A549 (cell line): ENCODE data around the gene URB2. TPM values are rescaled to one million over a fixed set of nuclear protein-coding genes. Genes with fewer than 3 reads are reported as not detected.

Experiments
- ATAC-seq, 2 experiments: fragments of 200-7000 bp in 1 of 2; fragments of >200 bp in 1 of 2; cut with Nextera tagmentation in 1 of 2; cut with Tn5 transposase in 1 of 2; 3 replicates each; pipeline versions ENCODE4 v1.8.0 to v1.9.1; 2018 to 2020; ENCODE audit warnings: mild to moderate bottlenecking in 1 of 2, moderate library complexity in 1 of 2
- CTCF ChIA-PET: fragments of 300-600 bp; sonication (Branson Sonifier 250); formaldehyde crosslinking; extraction: SDS; loops from one replicate; lab custom pipeline; 2021; ENCODE audit warnings: antibody characterized with exemption, inconsistent platforms; lab: Yijun Ruan, JAX
- POLR2A ChIA-PET: fragments of 350-600 bp; formaldehyde crosslinking; extraction: SDS; loops from one replicate; lab custom pipeline; 2021; ENCODE audit warnings: antibody characterized with exemption, inconsistent platforms; lab: Yijun Ruan, JAX
- DNase-seq, 2 experiments: peaks; one replicate each; pipeline versions ENCODE4 v3.0.0 to v3.0.0-alpha.2; 2011 to 2016; ENCODE audit warnings: low read depth in 1 of 2, low spot score in 1 of 2
- FAIRE-seq: peaks from 2 replicates; lab custom pipeline; 2011; peaks lifted over from hg19 to GRCh38; lab: Jason Lieb, UNC
- H3K27ac ChIP-seq, 2 experiments: fragments of >200 bp; sonication (Bioruptor Twin); formaldehyde crosslinking; 3 replicates each; pipeline ENCODE4 v1.5.1; 2016 to 2017
- H3K4me1 ChIP-seq: fragments of >200 bp; sonication (Bioruptor Twin); formaldehyde crosslinking; 3 replicates; pipeline ENCODE4 v1.6.1; 2016
- H3K4me2 ChIP-seq: fragments of >200 bp; sonication (Bioruptor Twin); formaldehyde crosslinking; 3 replicates; pipeline ENCODE4 v1.6.1; 2016
- H3K4me3 ChIP-seq: fragments of >200 bp; sonication (Bioruptor Twin); formaldehyde crosslinking; 3 replicates; pipeline ENCODE4 v1.5.1; 2016
- H3K9me3 ChIP-seq: fragments of >200 bp; sonication (Bioruptor Twin); formaldehyde crosslinking; 3 replicates; pipeline ENCODE4 v1.6.1; 2016
- ATOH8 ChIP-seq: fragments of 250-450 bp; sonication (Bioruptor Pico); IDR thresholded peaks from 2 replicates; pipeline ENCODE4 v1.5.0; 2020; ENCODE audit warnings: low read depth, mild to moderate bottlenecking, moderate library complexity
- CBX2 ChIP-seq: fragments of 200-600 bp; sonication (generic); IDR thresholded peaks from 2 replicates; pipeline ENCODE4 v1.6.1; 2016; ENCODE audit warnings: low read depth, mild to moderate bottlenecking, borderline replicate concordance
- CBX8 ChIP-seq: fragments of 200-600 bp; sonication (generic); IDR thresholded peaks from 2 replicates; pipeline ENCODE4 v1.6.1; 2016
- CHD4 ChIP-seq: fragments of 200-600 bp; sonication (generic); IDR thresholded peaks from 2 replicates; pipeline ENCODE4 v1.6.1; 2016; ENCODE audit warnings: antibody characterized with exemption, mild to moderate bottlenecking, borderline replicate concordance
- ELK1 ChIP-seq: fragments of 150-350 bp; IDR thresholded peaks from 2 replicates; pipeline ENCODE4 v1.6.1; 2014; ENCODE audit warnings: low read depth, mild to moderate bottlenecking, low read length
- FOSL2 ChIP-seq, 2 experiments: fragments of 450-650 bp in 1 of 2; fragments of >200 bp in 1 of 2; sonication (Bioruptor Twin) in 1 of 2; formaldehyde crosslinking; IDR thresholded peaks; 2 replicates each; pipeline versions ENCODE4 v1.5.0 to v1.6.1; 2016 to 2020; ENCODE audit warnings: mild to moderate bottlenecking in 1 of 2, moderate library complexity in 1 of 2
- HDAC2 ChIP-seq: fragments of 200-600 bp; sonication (generic); IDR thresholded peaks from 2 replicates; pipeline ENCODE4 v1.6.1; 2016
- HEYL ChIP-seq: fragments of 250-450 bp; sonication (Bioruptor Pico); IDR thresholded peaks from 2 replicates; pipeline ENCODE4 v1.8.0; 2021; ENCODE audit warnings: mild to moderate bottlenecking, moderate library complexity
- HOXA7 ChIP-seq: fragments of 250-450 bp; sonication (Bioruptor Pico); IDR thresholded peaks from 2 replicates; pipeline ENCODE4 v1.5.0; 2020; ENCODE audit warnings: mild to moderate bottlenecking, moderate library complexity
- JUN ChIP-seq, 2 experiments: fragments of >200 bp; sonication (Bioruptor Twin); formaldehyde crosslinking; IDR thresholded peaks; 2 replicates in 1 of 2; 3 replicates in 1 of 2; pipeline ENCODE4 v1.6.1; 2016 to 2017
- JUNB ChIP-seq: fragments of >200 bp; sonication (Bioruptor Twin); formaldehyde crosslinking; IDR thresholded peaks from 2 replicates; pipeline ENCODE4 v1.6.1; 2016
- KDM1A ChIP-seq: fragments of 200-600 bp; sonication (generic); IDR thresholded peaks from 2 replicates; pipeline ENCODE4 v1.6.1; 2016; ENCODE audit warnings: low read depth, mild to moderate bottlenecking
- MAX ChIP-seq: IDR thresholded peaks from 2 replicates; pipeline ENCODE4 v1.6.1; 2012
- MAZ ChIP-seq: fragments of 150-350 bp; IDR thresholded peaks from 2 replicates; pipeline ENCODE4 v1.6.1; 2014; ENCODE audit warnings: antibody characterized with exemption, low read depth, low read length, borderline replicate concordance
- MYC ChIP-seq: IDR thresholded peaks from 2 replicates; pipeline ENCODE4 v1.6.1; 2012; ENCODE audit warnings: mild to moderate bottlenecking, inconsistent platforms, low read length, improper control_type of control experiment, borderline replicate concordance
- NFE2L2 ChIP-seq: fragments of 150-350 bp; conservative IDR thresholded peaks from 2 replicates; pipeline ENCODE4 v1.6.1; 2014; ENCODE audit warnings: low read length
- NPAS2 ChIP-seq: fragments of 250-450 bp; sonication (Bioruptor Pico); IDR thresholded peaks from 2 replicates; pipeline ENCODE4 v1.8.0; 2022; ENCODE audit warnings: mild to moderate bottlenecking, moderate library complexity, borderline replicate concordance
- PBX3 ChIP-seq: IDR thresholded peaks from 2 replicates; pipeline ENCODE4 v1.6.1; 2012
- PHF8 ChIP-seq: fragments of 200-600 bp; sonication (generic); IDR thresholded peaks from 2 replicates; pipeline ENCODE4 v1.6.1; 2016; ENCODE audit warnings: low read depth, mild to moderate bottlenecking, antibody characterized with exemption, moderate library complexity, borderline replicate concordance
- REST ChIP-seq: fragments of 200-600 bp; sonication (generic); IDR thresholded peaks from 2 replicates; pipeline ENCODE4 v1.6.1; 2016; ENCODE audit warnings: antibody characterized with exemption, mild to moderate bottlenecking, moderate library complexity
- TP53 ChIP-seq: fragments of 250-450 bp; sonication (Bioruptor Pico); IDR thresholded peaks from 2 replicates; pipeline ENCODE4 v1.5.0; 2021; ENCODE audit warnings: mild to moderate bottlenecking, moderate library complexity
- ZC3H11A ChIP-seq: fragments of 450-650 bp; IDR thresholded peaks from 2 replicates; pipeline ENCODE4 v1.6.1; 2014; ENCODE audit warnings: antibody characterized with exemption, mild to moderate bottlenecking
- ZFP36 ChIP-seq: fragments of 450-650 bp; IDR thresholded peaks from 2 replicates; pipeline ENCODE4 v1.6.1; 2014; ENCODE audit warnings: borderline replicate concordance; ENCODE audit not compliant: partially characterized antibody
- ZNF302 ChIP-seq: fragments of 250-450 bp; sonication (Bioruptor Pico); IDR thresholded peaks from 2 replicates; pipeline ENCODE4 v1.9.0; 2021; ENCODE audit warnings: inconsistent platforms, mild to moderate bottlenecking, moderate library complexity
- WGBS: methylation state at CpG from one replicate; pipeline ENCODE4 v1.1.6; 2017; ENCODE audit errors: missing lambda C conversion rate; 5-methylcytosine and 5-hydroxymethylcytosine counted together
- polyA plus RNA-seq, 4 experiments: library from polyadenylated mRNA; depleted of rRNA in 3 of 4; stranded (reverse); fragments of >200 nt; fragmentation: RNase III in 1 of 4; extraction: RNeasy Plus Mini Kit Qiagen cat#74134 plus additional on column Dnase treatment in 1 of 4; gene quantifications; 2 replicates in 3 of 4; 3 replicates in 1 of 4; pipeline ENCODE4 v1.2.3, GENCODE V29; 2011 to 2017

URB2 gene
- polyA plus RNA-seq, 2 of the 4 experiments (the other 2 are of a cell fraction): 13.7 to 15.7 TPM

- TF ChIP-seq CBX8: no peak
- no peak for TF ChIP-seq NPAS2 (CRISPR knock-in tag)
- no peak for TF ChIP-seq NFE2L2
- no peak for TF ChIP-seq ZNF302 (CRISPR knock-in tag)
- no peak for TF ChIP-seq JUN (IDR thresholded peaks at IDR 0.05)
- TF ChIP-seq, all 56 proteins: peak for 0
These were observed 7.0 kb upstream of the URB2 start (continued) for GRCh38 chr1:229619002-229619401.

GRCh38 chr1:229619614-229620013, 6.4 kb upstream of the URB2 start:
- POLR2A ChIA-PET: no interaction called here
- H3K9me3 ChIP-seq: no peaks in the 10 kb centered on the region
- CTCF ChIA-PET: no interaction called here
- no peak overlapping the region for H3K4me3 ChIP-seq
- no peak for TF ChIP-seq REST
- no peak for TF ChIP-seq PBX3
- no peak for TF ChIP-seq MYC
- TF ChIP-seq ELK1: no peak
- ATAC-seq: no peak; a peak in 1 of 6 replicates
- H3K27ac ChIP-seq: no peak overlapping the region
- DNase-seq: no peak
- no peak for FAIRE-seq
- WGBS: 92% methylated on average over 5 of the region's 5 CpGs
- no peak overlapping the region for H3K4me2 ChIP-seq
- peaks cover 18% of the 10 kb centered on the region for H3K4me1 ChIP-seq

- ChIA-PET CTCF (no interaction called here), POLR2A (no interaction called here)
- 91% methylated on average over 3 of the region's 3 CpGs for WGBS
- no peaks in the 10 kb centered on the region for H3K9me3 ChIP-seq
- peaks cover 19% of the 10 kb centered on the region for H3K4me1 ChIP-seq
- no peak overlapping the region for H3K4me3 ChIP-seq
- no peak overlapping the region for H3K27ac ChIP-seq
- FAIRE-seq (no peak), DNase-seq (no peak), ATAC-seq (no peak)
- no peak overlapping the region for H3K4me2 ChIP-seq
- TF ChIP-seq MYC (no peak), MAZ (no peak), JUNB (no peak), ATOH8 (no peak), CBX2 (no peak), ZC3H11A (no peak), CHD4 (no peak), FOSL2 (IDR thresholded peaks at IDR 0.05) (no peak), FOSL2 (CRISPR knock-in tag; IDR thresholded peaks at IDR 0.05) (no peak), TP53 (CRISPR knock-in tag) (no peak), HDAC2 (no peak), REST (no peak), HOXA7 (no peak), KDM1A (no peak), HEYL (CRISPR knock-in tag) (no peak), ZFP36 (no peak), MAX (no peak), PHF8 (no peak)
These were observed 5.2 kb upstream of the URB2 start for GRCh38 chr1:229620876-229621275.
